H9 (cell line): ENCODE data around the gene CCDC92. TPM values are rescaled to one million over a fixed set of nuclear protein-coding genes. Genes with fewer than 3 reads are reported as not detected.

Experiments used
- DNase-seq: peaks from one replicate; pipeline ENCODE4 v3.0.0-alpha.2; 2017
- H2AFZ ChIP-seq: one replicate; pipeline ENCODE4 v1.6.1; 2013; ENCODE audit warnings: mild to moderate bottlenecking, low read length, control low read depth, moderate library complexity
- H2AK5ac ChIP-seq: 2 replicates; pipeline ENCODE4 v1.6.1; 2013; ENCODE audit warnings: low read length, control low read depth, mixed read lengths; ENCODE audit not compliant: insufficient read length
- H2BK120ac ChIP-seq: one replicate; pipeline ENCODE4 v1.6.1; 2013; ENCODE audit warnings: low read depth, mild to moderate bottlenecking, low read length, control low read depth, inconsistent platforms; ENCODE audit not compliant: poor library complexity, severe bottlenecking
- H2BK12ac ChIP-seq: 2 replicates; pipeline ENCODE4 v1.6.1; 2013; ENCODE audit warnings: low read length, control low read depth, mixed read lengths, low read depth; ENCODE audit not compliant: insufficient read length
- H2BK15ac ChIP-seq: 2 replicates; pipeline ENCODE4 v1.6.1; 2013; ENCODE audit warnings: low read depth, low read length, control low read depth
- H2BK20ac ChIP-seq: one replicate; pipeline ENCODE4 v1.6.1; 2013; ENCODE audit warnings: low read depth, mild to moderate bottlenecking, low read length, control low read depth, inconsistent platforms; ENCODE audit not compliant: poor library complexity, severe bottlenecking
- H2BK5ac ChIP-seq: 2 replicates; pipeline ENCODE4 v1.6.1; 2013; ENCODE audit warnings: low read length, control low read depth, mixed read lengths; ENCODE audit not compliant: insufficient read length
- H3K14ac ChIP-seq: 2 replicates; pipeline ENCODE4 v1.6.1; 2013; ENCODE audit warnings: low read length, control low read depth; ENCODE audit not compliant: insufficient read depth
- H3K18ac ChIP-seq: 2 replicates; pipeline ENCODE4 v1.6.1; 2013; ENCODE audit warnings: low read depth, mild to moderate bottlenecking, mixed read lengths, low read length, control low read depth; ENCODE audit not compliant: insufficient read length
- H3K23ac ChIP-seq: 2 replicates; pipeline ENCODE4 v1.6.1; 2013; ENCODE audit warnings: low read length, control low read depth, mixed read lengths, low read depth; ENCODE audit not compliant: insufficient read length
- H3K23me2 ChIP-seq: 2 replicates; pipeline ENCODE4 v1.6.1; 2013; ENCODE audit warnings: low read depth, mild to moderate bottlenecking, mixed read lengths, low read length, control low read depth; ENCODE audit not compliant: insufficient read length, poor library complexity, severe bottlenecking
- H3K27ac ChIP-seq: 2 replicates; pipeline ENCODE4 v1.5.1; 2013; ENCODE audit warnings: low read length, control low read depth, mixed read lengths, low read depth; ENCODE audit not compliant: insufficient read length
- H3K27me3 ChIP-seq: 2 replicates; pipeline ENCODE4 v1.6.1; 2013; ENCODE audit warnings: low read length, control low read depth, inconsistent platforms; ENCODE audit not compliant: insufficient read depth
- H3K4ac ChIP-seq: 2 replicates; pipeline ENCODE4 v1.6.1; 2013; ENCODE audit warnings: low read depth, mild to moderate bottlenecking, control low read depth, inconsistent platforms, low read length, moderate library complexity
- H3K4me1 ChIP-seq: 2 replicates; pipeline ENCODE4 v1.6.1; 2013; ENCODE audit warnings: low read length, control low read depth, inconsistent platforms; ENCODE audit not compliant: insufficient read depth
- H3K4me2 ChIP-seq: 2 replicates; pipeline ENCODE4 v1.6.1; 2013; ENCODE audit warnings: low read length, control low read depth, mixed read lengths; ENCODE audit not compliant: insufficient read length, insufficient read depth
- H3K56ac ChIP-seq: 2 replicates; pipeline ENCODE4 v1.6.1; 2013; ENCODE audit warnings: low read depth, mild to moderate bottlenecking, mixed read lengths, low read length, control low read depth; ENCODE audit not compliant: insufficient read length
- H3K79me1 ChIP-seq: 2 replicates; pipeline ENCODE4 v1.6.1; 2013; ENCODE audit warnings: low read depth, mild to moderate bottlenecking, moderate library complexity, low read length, control low read depth, inconsistent platforms; ENCODE audit not compliant: insufficient read depth, poor library complexity, severe bottlenecking
- H3K79me2 ChIP-seq: 2 replicates; pipeline ENCODE4 v1.6.1; 2013; ENCODE audit warnings: low read length, control low read depth, inconsistent platforms; ENCODE audit not compliant: insufficient read depth
- H3K9ac ChIP-seq: 2 replicates; pipeline ENCODE4 v1.6.1; 2013; ENCODE audit warnings: low read length, control low read depth, mixed read lengths; ENCODE audit not compliant: insufficient read length; ENCODE audit errors: extremely low read depth
- H3K9me3 ChIP-seq: one replicate; pipeline ENCODE4 v1.6.1; 2013; ENCODE audit warnings: low read depth, low read length, inconsistent platforms; ENCODE audit not compliant: control insufficient read depth
- H3T11ph ChIP-seq: one replicate; pipeline ENCODE4 v1.6.1; 2013; ENCODE audit warnings: mild to moderate bottlenecking, low read length, control low read depth, inconsistent platforms
- H4K20me1 ChIP-seq: one replicate; pipeline ENCODE4 v1.6.1; 2013; ENCODE audit not compliant: control insufficient read depth, insufficient read length, insufficient read depth
- H4K5ac ChIP-seq: 2 replicates; pipeline ENCODE4 v1.6.1; 2013; ENCODE audit warnings: low read depth, mild to moderate bottlenecking, mixed read lengths, low read length, control low read depth; ENCODE audit not compliant: insufficient read length
- H4K8ac ChIP-seq: replicated peaks from 2 replicates; pipeline ENCODE4 v1.6.1; 2013; ENCODE audit warnings: low read length, control low read depth, mixed read lengths, low read depth; ENCODE audit not compliant: insufficient read length
- H4K91ac ChIP-seq: 2 replicates; pipeline ENCODE4 v1.6.1; 2013; ENCODE audit warnings: low read depth, mild to moderate bottlenecking, moderate library complexity, mixed read lengths, low read length, control low read depth; ENCODE audit not compliant: insufficient read length
- H3K27ac Mint-ChIP-seq, 3 experiments: 2 replicates in 2 of 3; 3 replicates in 1 of 3; pipeline ENCODE4 v1.8.0; 2020 to 2021; ENCODE audit warnings: mixed read lengths in 3 of 3, mild to moderate bottlenecking in 1 of 3, moderate library complexity in 1 of 3
- H3K27me3 Mint-ChIP-seq: 2 replicates; pipeline ENCODE4 v1.8.0; 2021; ENCODE audit warnings: low read depth, mild to moderate bottlenecking, moderate library complexity, mixed read lengths
- H3K36me3 Mint-ChIP-seq, 3 experiments: 2 replicates in 2 of 3; 3 replicates in 1 of 3; pipeline ENCODE4 v1.8.0; 2020 to 2021; ENCODE audit warnings: low read depth in 3 of 3, mixed read lengths in 3 of 3; ENCODE audit not compliant: insufficient read depth in 1 of 3
- H3K4me1 Mint-ChIP-seq, 2 experiments: 2 replicates each; pipeline ENCODE4 v1.8.0; 2020; ENCODE audit warnings: mixed read lengths in 2 of 2
- H3K4me3 Mint-ChIP-seq, 2 experiments: 2 replicates in 1 of 2; 3 replicates in 1 of 2; pipeline ENCODE4 v1.8.0; 2020 to 2021; ENCODE audit warnings: mild to moderate bottlenecking in 2 of 2, mixed read lengths in 2 of 2, moderate library complexity in 1 of 2
- H3K9me3 Mint-ChIP-seq, 2 experiments: 2 replicates in 1 of 2; 3 replicates in 1 of 2; pipeline ENCODE4 v1.8.0; 2020; ENCODE audit warnings: mild to moderate bottlenecking in 2 of 2, mixed read lengths in 2 of 2, moderate library complexity in 1 of 2
- WGBS: extraction: QIAGEN DNeasy Blood & Tissue Kit; methylation state at CpG from one replicate; pipeline ENCODE4 v1.1.7; 2013; ENCODE audit warnings: missing lambda C conversion rate, low lambda C conversion rate, mixed read lengths; ENCODE audit not compliant: insufficient read length; ENCODE audit errors: extremely low coverage; 5-methylcytosine and 5-hydroxymethylcytosine counted together
- total RNA-seq: library from RNA; stranded (reverse); gene quantifications from 2 replicates; pipeline ENCODE4 v1.2.1, GENCODE V29; 2021
- TF ChIP-seq, protein P1 (sequence below): fragments of 200-600 bp; sonication (generic); conservative IDR thresholded peaks from 3 replicates; pipeline ENCODE4 v1.8.0; 2021; ENCODE audit warnings: antibody characterized with exemption, mild to moderate bottlenecking

The CCDC92 gene
- total RNA-seq, 1 experiment from 2014 or later, result 1.3 TPM

DNA sequence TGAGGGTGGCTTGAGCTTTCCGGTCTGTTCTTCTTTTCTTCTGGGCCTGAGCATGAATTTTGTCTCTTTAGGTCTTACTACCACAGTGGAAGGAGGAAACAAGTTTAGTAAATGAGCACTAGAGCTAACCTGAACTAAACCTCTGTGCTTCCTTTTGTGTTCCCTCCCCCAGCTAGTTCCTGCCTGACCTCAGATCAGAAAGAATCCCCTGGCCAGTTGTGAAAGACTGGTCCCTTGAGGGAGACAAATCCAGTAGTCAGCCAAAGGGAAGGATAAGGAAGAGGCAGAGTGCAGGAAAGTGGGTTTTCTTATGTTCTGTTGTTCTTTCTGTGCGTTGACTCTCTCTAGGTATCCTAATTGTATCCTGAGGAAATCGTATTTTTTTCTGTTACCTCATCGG is 17.9 kb upstream of the CCDC92 start:
- peaks cover 2 to 19% (median 16%) of the 10 kb centered on the region in 3 experiments; a peak in 5 of 7 replicates for H3K36me3 Mint-ChIP-seq
- Histone ChIP-seq H2BK12ac (no peak overlapping the region), H3T11ph (no peak overlapping the region), H2AFZ (no peak overlapping the region), H2BK20ac (no peak overlapping the region), H3K9ac (no peak overlapping the region), H3K79me1 (no peaks in the 10 kb centered on the region), H3K27me3 (no peaks in the 10 kb centered on the region), H3K79me2 (no peaks in the 10 kb centered on the region), H3K9me3 (no peaks in the 10 kb centered on the region), H4K20me1 (no peaks in the 10 kb centered on the region), H3K23me2 (no peaks in the 10 kb centered on the region), H4K5ac (no peak overlapping the region), H3K18ac (no peak overlapping the region), H3K4me2 (no peak overlapping the region), H2BK5ac (no peak overlapping the region), H4K8ac (no peak overlapping the region), H2BK120ac (no peak overlapping the region), H3K4me1 (no peaks in the 10 kb centered on the region), H3K56ac (no peak overlapping the region), H4K91ac (no peak overlapping the region), H3K27ac (no peak overlapping the region), H3K23ac (no peak overlapping the region), H2AK5ac (no peak overlapping the region), H3K4ac (no peak overlapping the region), H3K14ac (no peak overlapping the region), H2BK15ac (no peak overlapping the region)
- H3K27ac Mint-ChIP-seq, result no peak overlapping the region
- WGBS, result no CpG with 5 or more reads among the region's 4 CpGs
- peaks cover 3 to 10% of the 10 kb centered on the region in 2 experiments for H3K4me1 Mint-ChIP-seq
- no peaks in the 10 kb centered on the region for H3K9me3 Mint-ChIP-seq
- TF ChIP-seq, protein P1, sequence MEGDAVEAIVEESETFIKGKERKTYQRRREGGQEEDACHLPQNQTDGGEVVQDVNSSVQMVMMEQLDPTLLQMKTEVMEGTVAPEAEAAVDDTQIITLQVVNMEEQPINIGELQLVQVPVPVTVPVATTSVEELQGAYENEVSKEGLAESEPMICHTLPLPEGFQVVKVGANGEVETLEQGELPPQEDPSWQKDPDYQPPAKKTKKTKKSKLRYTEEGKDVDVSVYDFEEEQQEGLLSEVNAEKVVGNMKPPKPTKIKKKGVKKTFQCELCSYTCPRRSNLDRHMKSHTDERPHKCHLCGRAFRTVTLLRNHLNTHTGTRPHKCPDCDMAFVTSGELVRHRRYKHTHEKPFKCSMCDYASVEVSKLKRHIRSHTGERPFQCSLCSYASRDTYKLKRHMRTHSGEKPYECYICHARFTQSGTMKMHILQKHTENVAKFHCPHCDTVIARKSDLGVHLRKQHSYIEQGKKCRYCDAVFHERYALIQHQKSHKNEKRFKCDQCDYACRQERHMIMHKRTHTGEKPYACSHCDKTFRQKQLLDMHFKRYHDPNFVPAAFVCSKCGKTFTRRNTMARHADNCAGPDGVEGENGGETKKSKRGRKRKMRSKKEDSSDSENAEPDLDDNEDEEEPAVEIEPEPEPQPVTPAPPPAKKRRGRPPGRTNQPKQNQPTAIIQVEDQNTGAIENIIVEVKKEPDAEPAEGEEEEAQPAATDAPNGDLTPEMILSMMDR, result no peak
- no peaks in the 10 kb centered on the region; the same call in 1 of the 2 replicates for H3K27me3 Mint-ChIP-seq
- no peak for DNase-seq
- H3K4me3 Mint-ChIP-seq, result no peak overlapping the region
